Retinal pigment epithelial cell (primary cell): ENCODE data around the gene TBK1.

Experiments
- DNase-seq: peaks from one replicate; pipeline ENCODE4 v3.0.0-alpha.2; 2010; ENCODE audit warnings: low read depth
- H3K4me3 ChIP-seq: 2 replicates; pipeline ENCODE4 v1.5.1; 2011; ENCODE audit warnings: mild to moderate bottlenecking, low read length, control low read depth, moderate library complexity
- TF ChIP-seq, protein P1 (sequence below): conservative IDR thresholded peaks from 2 replicates; pipeline ENCODE4 v1.5.1; 2011; ENCODE audit warnings: low read depth, low read length, control low read depth, inconsistent platforms

Gene TBK1

DNA sequence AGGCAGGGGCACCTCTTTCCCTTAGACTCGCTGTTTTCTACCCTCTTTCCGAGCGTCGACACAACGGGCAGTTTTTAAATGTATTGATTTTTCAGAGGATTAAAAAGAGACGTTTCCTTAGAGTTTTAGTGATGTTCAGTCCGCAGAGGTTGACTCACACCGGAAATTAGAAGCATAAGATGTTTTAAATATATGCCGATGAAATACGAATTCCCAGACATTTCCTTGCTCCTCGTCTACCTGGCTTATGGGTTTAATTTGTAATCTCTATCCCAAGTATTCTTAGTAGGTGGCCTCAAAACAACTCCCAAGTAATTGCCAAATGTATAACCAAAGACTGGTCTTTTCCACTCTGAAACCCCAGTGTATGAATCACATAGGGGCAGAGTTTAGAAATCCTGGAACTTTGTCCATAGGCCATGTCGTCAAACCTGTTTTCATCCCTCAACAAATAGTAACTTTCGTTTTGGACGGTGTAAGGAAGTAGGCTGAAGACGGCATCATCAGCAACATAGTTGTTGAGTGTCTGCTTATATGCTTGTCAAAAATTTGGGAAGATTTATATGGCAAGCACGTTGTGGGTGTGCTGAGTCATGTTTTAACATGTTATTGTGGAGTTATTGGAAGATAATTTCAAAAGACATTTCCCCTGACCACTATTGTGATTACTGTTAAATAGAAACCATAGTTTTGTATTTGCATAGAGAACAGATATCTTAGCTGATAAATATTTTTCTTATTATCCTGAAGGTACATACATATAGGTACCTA, 824 bp downstream of the TBK1 start:
- peak overlapping the region; percentile 90 for H3K4me3 ChIP-seq
- no peak for DNase-seq
- TF ChIP-seq, protein P1, sequence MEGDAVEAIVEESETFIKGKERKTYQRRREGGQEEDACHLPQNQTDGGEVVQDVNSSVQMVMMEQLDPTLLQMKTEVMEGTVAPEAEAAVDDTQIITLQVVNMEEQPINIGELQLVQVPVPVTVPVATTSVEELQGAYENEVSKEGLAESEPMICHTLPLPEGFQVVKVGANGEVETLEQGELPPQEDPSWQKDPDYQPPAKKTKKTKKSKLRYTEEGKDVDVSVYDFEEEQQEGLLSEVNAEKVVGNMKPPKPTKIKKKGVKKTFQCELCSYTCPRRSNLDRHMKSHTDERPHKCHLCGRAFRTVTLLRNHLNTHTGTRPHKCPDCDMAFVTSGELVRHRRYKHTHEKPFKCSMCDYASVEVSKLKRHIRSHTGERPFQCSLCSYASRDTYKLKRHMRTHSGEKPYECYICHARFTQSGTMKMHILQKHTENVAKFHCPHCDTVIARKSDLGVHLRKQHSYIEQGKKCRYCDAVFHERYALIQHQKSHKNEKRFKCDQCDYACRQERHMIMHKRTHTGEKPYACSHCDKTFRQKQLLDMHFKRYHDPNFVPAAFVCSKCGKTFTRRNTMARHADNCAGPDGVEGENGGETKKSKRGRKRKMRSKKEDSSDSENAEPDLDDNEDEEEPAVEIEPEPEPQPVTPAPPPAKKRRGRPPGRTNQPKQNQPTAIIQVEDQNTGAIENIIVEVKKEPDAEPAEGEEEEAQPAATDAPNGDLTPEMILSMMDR, result no peak

DNA sequence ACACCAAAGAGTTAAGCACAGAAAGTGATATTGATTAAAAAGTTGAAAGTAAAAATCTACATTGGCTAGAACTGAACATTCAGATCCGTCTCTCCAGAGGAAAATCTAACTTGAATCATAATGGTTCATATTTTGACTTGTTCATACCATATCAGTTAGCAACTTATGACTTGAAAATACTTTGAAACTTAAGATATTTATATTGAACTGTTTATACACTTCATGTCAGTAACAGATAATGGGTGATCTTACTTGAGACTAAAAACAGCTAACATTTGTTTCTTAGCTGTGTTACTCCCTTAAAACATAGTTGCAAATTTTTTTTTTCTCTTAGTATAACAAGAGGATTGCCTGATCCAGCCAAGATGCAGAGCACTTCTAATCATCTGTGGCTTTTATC, 3.6 kb downstream of the TBK1 start:
- TF ChIP-seq, protein P1, result no peak
- H3K4me3 ChIP-seq, result no peak overlapping the region
- DNase-seq, result no peak

DNA sequence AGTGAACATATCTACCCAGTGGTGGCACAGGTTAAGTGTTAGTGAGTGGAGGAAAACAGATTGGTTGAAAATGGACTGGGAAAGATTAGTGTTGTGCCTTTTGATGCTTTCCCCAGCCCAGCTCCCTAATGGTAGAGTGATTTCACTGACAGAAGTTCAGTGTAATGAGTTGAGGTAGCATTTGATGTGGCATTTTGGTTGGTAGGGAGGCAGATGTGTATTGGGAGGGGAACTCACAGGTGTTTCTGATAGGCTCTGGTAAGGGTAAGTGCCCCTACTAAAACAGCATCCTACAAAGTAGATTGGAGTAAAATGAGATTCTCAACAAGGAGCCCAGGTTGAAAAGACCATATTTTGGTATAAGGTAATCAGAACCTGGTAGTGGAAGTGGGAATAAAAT, 4.2 kb downstream of the TBK1 start:
- TF ChIP-seq, protein P1, result no peak
- H3K4me3 ChIP-seq, result no peak overlapping the region
- DNase-seq, result no peak

DNA sequence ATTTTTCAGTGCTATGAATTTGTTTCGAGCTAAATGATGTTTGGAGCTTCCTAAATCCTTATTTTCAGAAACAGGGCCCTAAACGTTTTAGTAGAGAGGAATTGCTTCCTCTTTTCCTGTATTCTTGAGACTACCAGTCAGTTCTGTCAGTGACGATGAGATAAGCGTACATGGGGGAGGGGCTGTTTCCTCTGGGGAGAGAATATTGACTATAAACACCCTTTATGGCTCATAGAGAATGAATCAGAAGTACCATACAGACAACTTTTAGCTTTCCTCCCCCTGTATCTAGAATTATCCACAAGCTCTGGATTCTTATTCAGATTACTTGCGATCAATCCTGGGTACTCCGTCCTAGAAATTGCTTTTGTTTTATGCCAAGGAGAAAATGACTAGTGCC, 5.1 kb downstream of the TBK1 start:
- TF ChIP-seq, protein P1, result no peak
- H3K4me3 ChIP-seq, result no peak overlapping the region
- no peak for DNase-seq

DNA sequence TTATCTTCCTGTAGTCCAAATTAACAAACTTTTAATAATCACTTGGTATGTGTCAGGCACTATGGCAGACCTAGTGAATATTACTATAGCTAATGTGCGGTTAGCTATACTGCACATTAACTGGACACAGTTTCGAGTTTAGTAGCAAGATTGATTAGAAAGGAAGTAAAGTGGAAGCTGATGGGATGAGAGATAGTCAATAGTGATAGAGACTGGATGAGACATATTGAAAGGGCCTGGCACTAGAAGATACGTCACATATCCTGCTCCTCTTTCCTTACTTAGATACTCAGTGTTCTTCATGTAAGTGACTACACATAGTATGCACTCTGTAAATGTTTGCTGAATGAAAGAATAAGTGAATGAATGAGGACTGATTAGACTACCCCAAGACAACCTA, 5.5 kb downstream of the TBK1 start:
- H3K4me3 ChIP-seq, result no peak overlapping the region

DNA sequence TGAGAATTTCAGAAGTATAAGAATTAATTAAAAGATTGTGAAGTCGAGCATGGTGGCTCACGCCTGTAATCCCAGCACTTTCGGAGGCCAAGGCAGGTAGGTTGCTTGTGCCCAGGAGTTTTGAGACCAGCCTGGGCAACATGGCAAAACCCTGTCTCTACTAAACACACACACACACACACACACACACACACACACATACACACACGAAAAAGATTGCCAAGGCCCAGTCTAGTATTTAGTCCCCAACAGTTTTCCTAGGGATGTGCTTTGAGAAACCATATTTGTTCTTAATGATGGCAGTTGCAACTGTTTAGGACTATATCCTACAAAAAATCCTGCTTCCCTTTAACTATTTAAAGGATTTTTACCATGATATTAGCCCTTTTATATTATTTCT, 6.0 kb downstream of the TBK1 start:
- H3K4me3 ChIP-seq, result no peak overlapping the region
- no peak for DNase-seq

More for the DNA sequence above, 5.5 kb downstream of the TBK1 start:
- DNase-seq, result no peak
- TF ChIP-seq, protein P1, result no peak

More for the DNA sequence above, 6.0 kb downstream of the TBK1 start:
- TF ChIP-seq, protein P1, result no peak
